ENCODE results near the gene RSPO4.

The RSPO4 gene

DNA sequence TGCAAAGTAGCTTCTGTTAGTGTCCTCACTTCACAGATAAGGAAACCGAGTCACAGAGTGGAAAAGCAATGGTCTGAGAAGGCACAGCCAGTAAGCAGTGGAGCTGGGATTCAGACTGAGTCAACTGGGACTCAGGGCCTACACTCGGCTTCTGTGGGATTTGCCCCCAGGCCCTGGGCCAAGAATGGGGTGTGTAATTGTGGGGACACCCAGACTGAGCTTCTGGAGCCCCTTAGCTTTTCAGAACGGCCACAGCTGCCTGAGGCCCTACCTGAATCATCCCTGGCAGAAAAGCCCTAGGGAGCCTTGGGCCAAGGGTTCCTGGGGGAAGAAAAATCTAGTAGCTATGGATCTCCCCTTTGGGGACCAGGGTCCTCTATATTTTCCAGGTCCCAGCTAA lies 92.5 kb downstream of the RSPO4 start:
- DNase-seq (ENCODE audit: low read depth) = no peak
- TF ChIP-seq, protein P1, sequence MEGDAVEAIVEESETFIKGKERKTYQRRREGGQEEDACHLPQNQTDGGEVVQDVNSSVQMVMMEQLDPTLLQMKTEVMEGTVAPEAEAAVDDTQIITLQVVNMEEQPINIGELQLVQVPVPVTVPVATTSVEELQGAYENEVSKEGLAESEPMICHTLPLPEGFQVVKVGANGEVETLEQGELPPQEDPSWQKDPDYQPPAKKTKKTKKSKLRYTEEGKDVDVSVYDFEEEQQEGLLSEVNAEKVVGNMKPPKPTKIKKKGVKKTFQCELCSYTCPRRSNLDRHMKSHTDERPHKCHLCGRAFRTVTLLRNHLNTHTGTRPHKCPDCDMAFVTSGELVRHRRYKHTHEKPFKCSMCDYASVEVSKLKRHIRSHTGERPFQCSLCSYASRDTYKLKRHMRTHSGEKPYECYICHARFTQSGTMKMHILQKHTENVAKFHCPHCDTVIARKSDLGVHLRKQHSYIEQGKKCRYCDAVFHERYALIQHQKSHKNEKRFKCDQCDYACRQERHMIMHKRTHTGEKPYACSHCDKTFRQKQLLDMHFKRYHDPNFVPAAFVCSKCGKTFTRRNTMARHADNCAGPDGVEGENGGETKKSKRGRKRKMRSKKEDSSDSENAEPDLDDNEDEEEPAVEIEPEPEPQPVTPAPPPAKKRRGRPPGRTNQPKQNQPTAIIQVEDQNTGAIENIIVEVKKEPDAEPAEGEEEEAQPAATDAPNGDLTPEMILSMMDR (IDR thresholded peaks at IDR 0.05; ENCODE audit: low read length, missing control alignments) = no peak
- H3K4me3 ChIP-seq (replicated peaks; ENCODE audit: low read depth, low read length) = no peak overlapping the region
